PC-9 (cell line): Measurements from ENCODE around the gene GJC1.

Experiments
- CTCF ChIP-seq: fragments of 200-600 bp; sonication (generic); conservative IDR thresholded peaks from 2 replicates; pipeline ENCODE4 v1.6.1; 2017; ENCODE audit warnings: mixed run types, antibody characterized with exemption, mild to moderate bottlenecking, moderate library complexity
- EZH2 ChIP-seq: fragments of 200-600 bp; sonication (generic); IDR thresholded peaks from 2 replicates; pipeline ENCODE4 v1.8.0; 2017; ENCODE audit warnings: antibody characterized with exemption, low read depth

GRCh38 chr17:44751806-44752205 is 78.3 kb downstream of the GJC1 start:
- TF ChIP-seq EZH2, result no peak
- TF ChIP-seq CTCF, result no peak
